Stimulated activated CD4-positive, alpha-beta T cell treated with anti-CD3 and anti-CD28 coated beads, Interleukin-15, amount 100 ng/mL, for 48 hours (primary cell): ENCODE results near the gene SLIT3.

Experiments
- DNase-seq, 2 donors: peaks; one replicate each; pipeline ENCODE4 v3.0.0-alpha.2; 2020; ENCODE audit warnings: low read depth in 2 of 2

The SLIT3 gene

GRCh38 chr5:168705321-168705720 is 595.6 kb downstream of the SLIT3 start:
- DNase-seq = no peak

GRCh38 chr5:168702511-168702910 is 598.4 kb downstream of the SLIT3 start:
- DNase-seq = no peak

GRCh38 chr5:168701641-168702040 is 599.3 kb downstream of the SLIT3 start:
- no peak for DNase-seq

GRCh38 chr5:168699002-168699401 is 601.9 kb downstream of the SLIT3 start:
- no peak for DNase-seq

- DNase-seq = no peak
Observed at GRCh38 chr5:168697034-168697720, 603.8 kb downstream of the SLIT3 start.

- no peak for DNase-seq
Observed at GRCh38 chr5:168696611-168697010, 604.3 kb downstream of the SLIT3 start.

- no peak for DNase-seq
Observed at GRCh38 chr5:168695301-168695835, 605.6 kb downstream of the SLIT3 start.

GRCh38 chr5:168694289-168694688 is 606.6 kb downstream of the SLIT3 start:
- no peak for DNase-seq

GRCh38 chr5:168693883-168694282 is 607.1 kb downstream of the SLIT3 start:
- DNase-seq = no peak

GRCh38 chr5:168693297-168693696 is 607.6 kb downstream of the SLIT3 start:
- DNase-seq = no peak

- no peak for DNase-seq
Observed at GRCh38 chr5:168691891-168692290, 609.0 kb downstream of the SLIT3 start.

- DNase-seq = no peak
Observed at GRCh38 chr5:168689260-168689659, 611.7 kb downstream of the SLIT3 start.

GRCh38 chr5:168686837-168687236 is 614.1 kb downstream of the SLIT3 start:
- no peak for DNase-seq

- no peak for DNase-seq
Observed at GRCh38 chr5:168685566-168685965, 615.4 kb downstream of the SLIT3 start.

- DNase-seq = no peak
Observed at GRCh38 chr5:168683927-168684295, 617.0 kb downstream of the SLIT3 start.

GRCh38 chr5:168683247-168683926 is 617.6 kb downstream of the SLIT3 start:
- peak; percentile 19 to 37 for DNase-seq

GRCh38 chr5:168681556-168682183 is 619.3 kb downstream of the SLIT3 start:
- peak in 1 of 2 donors; percentile 9 for DNase-seq

- DNase-seq = no peak
Observed at GRCh38 chr5:168680395-168680794, 620.5 kb downstream of the SLIT3 start.

GRCh38 chr5:168679515-168679920 is 621.4 kb downstream of the SLIT3 start:
- peak; percentile 33 to 51 for DNase-seq

GRCh38 chr5:168676501-168676900 is 624.4 kb downstream of the SLIT3 start:
- no peak for DNase-seq

GRCh38 chr5:168675883-168676408 is 625.0 kb downstream of the SLIT3 start:
- DNase-seq = no peak

- DNase-seq = no peak
Observed at GRCh38 chr5:168674893-168675482, 626.0 kb downstream of the SLIT3 start.
